GM18502 (cell line): Measurements from ENCODE around the gene CD300LG.
"Not testable (repeated sequence)": the region's sequence is repeated elsewhere in the genome, so short reads cannot be mapped to it uniquely, and the experiment has no call there.

Experiments used
- ATAC-seq: cut with Tn5 transposase; IDR thresholded peaks from one replicate; pipeline ENCODE4 v1.9.1; 2021; ENCODE audit warnings: mild to moderate bottlenecking; ENCODE audit not compliant: unreplicated experiment, poor library complexity

CD300LG gene

GRCh38 chr17:43823350-43824084, 23.5 kb upstream of the CD300LG start:
- no peak for ATAC-seq

DNA sequence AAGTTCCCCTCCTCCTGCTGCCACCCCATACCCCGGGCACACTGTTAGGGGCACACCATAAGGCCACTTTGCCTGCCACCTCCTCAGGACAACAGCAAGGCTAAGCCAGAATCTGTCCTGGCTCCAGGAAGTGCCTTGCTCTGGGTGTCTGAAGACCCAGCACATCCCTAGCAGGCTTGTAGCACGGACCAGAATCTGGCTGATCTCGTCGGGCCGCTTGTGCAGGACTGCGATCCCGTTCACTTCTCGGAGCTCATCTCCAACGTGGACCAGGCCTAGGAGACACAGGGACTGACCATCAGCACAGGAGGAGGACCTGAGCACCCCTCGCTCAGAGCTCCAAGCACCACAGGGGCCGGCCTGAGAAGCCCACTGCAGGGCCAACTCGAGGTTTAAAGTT, 21.4 kb upstream of the CD300LG start:
- no peak for ATAC-seq

DNA sequence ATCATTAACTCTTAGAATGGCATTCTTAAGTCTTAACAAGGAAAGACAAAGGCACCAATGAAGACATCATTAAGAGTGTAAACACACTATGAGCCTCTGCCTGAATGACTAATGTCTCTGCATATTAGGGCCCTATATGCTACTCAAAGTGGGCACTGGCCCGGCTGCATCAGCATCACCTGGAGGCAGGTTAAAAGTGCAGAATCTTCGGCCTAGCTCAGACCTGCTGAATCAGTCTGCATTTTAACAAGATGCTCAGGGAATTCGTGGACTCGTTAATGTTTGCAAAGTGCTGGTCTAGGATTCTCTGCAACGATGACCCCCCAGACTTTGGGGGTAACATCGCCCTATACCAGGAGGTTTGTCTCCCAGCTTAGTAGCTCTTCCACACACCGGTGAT, 20.8 kb upstream of the CD300LG start:
- ATAC-seq: no peak

DNA sequence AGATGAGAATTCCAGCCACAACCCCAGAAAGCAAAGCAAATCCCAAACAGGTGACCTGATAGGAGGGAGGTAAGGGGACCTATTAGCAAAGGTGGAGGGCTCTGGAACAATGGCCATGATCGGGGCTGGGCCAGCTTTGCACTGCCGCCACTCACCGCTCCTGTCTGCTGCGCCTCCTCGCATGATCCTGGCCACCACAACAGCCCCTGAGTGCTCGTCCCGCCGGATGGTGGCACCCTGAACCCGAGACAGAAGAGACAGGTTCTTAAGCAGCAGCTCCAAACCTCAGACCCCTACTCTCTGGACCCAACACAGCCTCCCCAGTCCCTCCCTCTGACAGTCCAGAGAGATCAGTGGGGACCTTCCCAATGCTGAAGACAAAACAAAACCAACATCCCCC, 19.4 kb upstream of the CD300LG start:
- ATAC-seq: no peak

DNA sequence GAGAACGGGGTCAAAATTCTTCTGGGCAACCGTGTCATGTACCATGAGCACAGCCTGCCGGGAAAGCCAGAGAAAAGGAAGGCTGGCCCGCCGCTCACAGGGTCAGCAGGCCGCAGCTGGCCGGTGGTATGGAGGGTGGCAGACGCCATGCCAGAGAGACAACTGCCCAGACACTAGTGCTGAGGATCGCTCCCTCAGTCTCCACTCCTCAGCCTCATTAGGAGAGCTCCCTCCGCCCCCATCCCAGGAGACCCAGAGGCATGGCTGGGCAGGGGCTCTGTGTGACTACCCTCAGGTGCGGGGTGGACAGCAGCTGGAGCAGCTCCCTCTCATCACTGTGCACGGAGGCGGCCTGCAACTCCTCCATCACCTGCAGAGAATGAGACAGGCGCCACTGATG, 17.2 kb upstream of the CD300LG start:
- no peak for ATAC-seq

GRCh38 chr17:43830510-43831140, 16.4 kb upstream of the CD300LG start:
- ATAC-seq: no peak

DNA sequence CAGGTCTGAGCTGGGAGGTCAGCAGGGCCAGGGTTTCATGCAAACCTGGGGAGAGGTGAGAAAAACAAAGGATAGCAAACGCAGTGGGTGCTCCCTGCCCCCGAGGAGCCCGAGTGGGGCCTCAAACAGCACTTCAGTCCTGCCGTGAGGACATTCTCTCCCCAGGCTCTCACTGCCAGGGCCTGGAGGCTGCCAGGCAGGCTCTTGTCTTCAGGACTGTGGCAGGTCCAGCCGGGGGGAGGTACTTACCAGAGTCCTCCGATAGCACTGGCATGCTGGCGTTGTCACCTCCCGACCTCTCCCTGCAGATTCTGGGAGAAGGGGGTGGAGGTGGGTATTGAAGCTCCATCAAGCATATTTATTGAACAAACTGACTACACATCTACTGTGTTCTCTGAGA, 15.3 kb upstream of the CD300LG start:
- ATAC-seq: no peak

- ATAC-seq: no peak
Measured at GRCh38 chr17:43832168-43832975, 14.6 kb upstream of the CD300LG start.

DNA sequence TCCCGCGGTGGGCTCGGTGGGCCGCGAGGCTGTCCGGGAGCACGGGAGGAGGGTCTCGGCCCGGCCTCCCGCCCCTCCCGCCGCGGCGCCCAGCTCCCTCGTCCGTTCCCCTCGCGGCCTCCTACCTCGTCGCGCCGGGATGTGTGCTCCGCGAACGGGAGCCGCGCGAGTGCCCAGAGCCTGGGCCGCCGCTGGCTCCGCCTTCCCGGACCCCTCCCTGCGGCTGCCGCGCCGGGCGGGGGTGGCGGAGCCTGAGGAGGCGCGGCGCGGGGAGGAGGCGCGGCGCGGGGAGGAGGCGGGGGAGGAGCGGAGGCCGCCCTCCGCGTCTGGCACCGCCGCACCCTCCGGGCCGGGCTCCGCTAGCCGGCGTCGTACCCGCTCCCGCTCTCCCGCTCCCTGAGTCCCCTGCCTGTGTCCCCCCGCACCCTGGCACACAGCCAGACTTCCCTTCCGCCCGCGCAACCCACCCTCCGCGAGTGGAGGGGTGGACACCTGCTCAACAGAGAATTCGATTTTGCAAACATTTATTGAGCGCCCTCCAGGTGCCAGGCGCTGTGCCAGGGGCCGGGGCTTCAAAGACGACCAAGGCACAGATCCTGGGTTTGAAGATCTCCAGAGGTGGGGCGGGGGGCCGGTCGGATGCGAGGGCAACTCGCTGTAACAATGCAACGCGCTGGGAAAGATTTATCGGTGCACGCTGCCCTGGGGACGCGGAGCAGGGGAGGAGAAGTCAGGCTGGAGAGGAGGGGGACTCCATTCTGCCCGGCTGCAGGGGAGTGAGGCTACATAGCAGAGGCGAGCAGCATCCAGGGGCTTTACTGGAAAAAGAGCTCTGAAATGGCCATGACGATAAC, 13.8 kb upstream of the CD300LG start, which contains the start of gene MPP3:
TSS of gene MPP3 (minus strand) at position 171 of the 854 bp plus-strand sequence. CDS start 1,240 bp downstream, outside the sequence.
- no peak for ATAC-seq

- no peak for ATAC-seq
Measured at GRCh38 chr17:43834106-43834505, 12.9 kb upstream of the CD300LG start.

- ATAC-seq: no peak
Measured at GRCh38 chr17:43839670-43840108, 7.3 kb upstream of the CD300LG start.

DNA sequence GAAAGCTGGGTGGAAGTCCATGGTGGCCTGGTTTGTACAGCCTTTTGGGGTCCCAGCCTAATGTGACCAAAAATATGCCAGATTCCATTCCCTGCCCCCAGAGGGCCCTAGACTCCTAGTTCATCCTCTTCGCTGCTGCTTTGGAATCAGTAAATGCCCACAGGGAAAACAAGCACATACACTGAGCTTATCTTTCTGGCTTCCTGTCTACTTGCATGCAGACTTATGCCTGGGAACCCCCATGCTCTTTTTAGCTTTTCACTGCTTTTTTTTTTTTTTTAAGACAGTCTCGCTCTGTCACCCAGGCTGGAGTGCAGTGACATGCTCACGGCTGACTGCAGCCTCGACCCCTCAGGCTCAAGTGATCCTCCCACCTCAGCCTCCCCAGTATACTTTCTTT, 6.2 kb upstream of the CD300LG start:
- ATAC-seq: no peak

GRCh38 chr17:43841282-43841681, 5.7 kb upstream of the CD300LG start:
- ATAC-seq: no peak

GRCh38 chr17:43842091-43842974, 4.6 kb upstream of the CD300LG start:
- not testable (repeated sequence) for ATAC-seq

DNA sequence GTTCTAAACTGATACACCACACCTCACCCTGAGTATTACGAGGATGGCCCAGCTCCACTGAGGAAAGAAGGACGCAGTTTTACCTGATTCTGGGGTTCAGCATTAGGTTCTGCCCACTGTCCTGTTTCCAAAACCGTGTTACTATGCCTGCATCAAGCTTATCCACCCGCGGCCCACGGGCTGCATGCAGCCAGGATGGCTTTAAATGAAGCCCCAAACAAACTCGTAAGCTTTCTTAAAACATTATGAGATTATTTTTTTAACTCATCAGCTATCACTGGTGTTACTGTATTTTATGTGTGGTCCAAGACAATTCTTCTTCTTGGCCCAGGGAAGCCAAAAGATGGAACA, 4.0 kb upstream of the CD300LG start:
- no peak for ATAC-seq

- ATAC-seq: no peak
Measured at GRCh38 chr17:43844241-43844640, 2.7 kb upstream of the CD300LG start.

GRCh38 chr17:43845766-43846165, 1.2 kb upstream of the CD300LG start:
- no peak for ATAC-seq

- peak; percentile 79 for ATAC-seq
Measured at GRCh38 chr17:43846221-43846712, 709 bp upstream of the CD300LG start.

- no peak for ATAC-seq
Measured at GRCh38 chr17:43848601-43849000, 1.6 kb downstream of the CD300LG start.
